Gastrocnemius medialis (tissue), 4 donors: ENCODE results near the gene SETDB1.

ENCODE experiments used
- CTCF ChIP-seq, 5 experiments: fragments of 450-650 bp in 3 of 5; fragments of 200-600 bp in 2 of 5; sonication (generic) in 2 of 5; IDR thresholded peaks in 4 of 5; conservative IDR thresholded peaks in 1 of 5; 1 replicate in 4 of 5; 2 replicates in 1 of 5; pipeline ENCODE4 v1.5.1; 2016 to 2019; ENCODE audit warnings: antibody characterized with exemption in 5 of 5, mild to moderate bottlenecking in 3 of 5, moderate library complexity in 3 of 5
- POLR2A ChIP-seq, 2 donors: fragments of 450-650 bp; IDR thresholded peaks; one replicate each; pipeline ENCODE4 v1.6.1; 2017; ENCODE audit warnings: antibody characterized with exemption in 2 of 2, mild to moderate bottlenecking in 2 of 2, moderate library complexity in 2 of 2

GRCh38 chr1:150925080-150925479 is 1.1 kb upstream of the SETDB1 start:
- TF ChIP-seq CTCF (IDR thresholded peaks at IDR 0.05 in 4 of 5, conservative IDR thresholded peaks at IDR 0.05 in 1 of 5) (no peak), POLR2A (IDR thresholded peaks at IDR 0.05) (no peak)
